HEK293 (cell line): ENCODE data around the gene MMP21.
A peak's percentile ranks its signal among the peaks of the same experiment; 100 is the strongest.

Source experiments
- CTCF ChIA-PET: fragments of 350-600 bp; formaldehyde crosslinking; extraction: SDS; loops from one replicate; lab custom pipeline; 2021; ENCODE audit warnings: antibody characterized with exemption; lab: Yijun Ruan, JAX
- POLR2A ChIA-PET: fragments of 300-600 bp; formaldehyde crosslinking; extraction: SDS; loops from one replicate; lab custom pipeline; 2020; ENCODE audit warnings: antibody characterized with exemption, inconsistent platforms; lab: Yijun Ruan, JAX
- H3K27ac ChIP-seq: fragments of 200-500 bp; sonication (Bioruptor generic); 2 replicates; pipeline ENCODE4 v1.5.1; 2014; ENCODE audit warnings: low read depth, low read length, control low read depth, inconsistent platforms; ENCODE audit errors: extremely low read depth
- H3K36me3 ChIP-seq, 2 experiments: fragments of 200-500 bp in 1 of 2; sonication (Bioruptor generic) in 1 of 2; 1 replicate in 1 of 2; 2 replicates in 1 of 2; pipeline ENCODE4 v1.5.1; 2014 to 2017; ENCODE audit warnings: inconsistent platforms in 2 of 2, low read length in 2 of 2; ENCODE audit not compliant: control insufficient read depth in 2 of 2, insufficient read depth in 1 of 2
- H3K4me1 ChIP-seq: fragments of 200-500 bp; sonication (Bioruptor generic); 2 replicates; pipeline ENCODE4 v1.5.1; 2014; ENCODE audit warnings: mild to moderate bottlenecking, low read length, inconsistent platforms; ENCODE audit not compliant: control insufficient read depth, insufficient read depth
- H3K4me3 ChIP-seq: 2 replicates; pipeline ENCODE4 v1.5.1; 2011; ENCODE audit warnings: low read depth, mild to moderate bottlenecking, control low read depth, low read length, moderate library complexity
- H3K9me3 ChIP-seq: fragments of 200-500 bp; sonication (Bioruptor generic); 2 replicates; pipeline ENCODE4 v1.5.1; 2014; ENCODE audit warnings: low read depth, low read length, inconsistent platforms; ENCODE audit not compliant: control insufficient read depth, insufficient read depth
- ELK4 ChIP-seq: IDR thresholded peaks from 2 replicates; pipeline ENCODE4 v1.6.1; 2011; ENCODE audit warnings: mild to moderate bottlenecking, low read depth, low read length, borderline replicate concordance
- KLF1 ChIP-seq: fragments of 450-650 bp; formaldehyde crosslinking; IDR thresholded peaks from 2 replicates; pipeline ENCODE4 v1.5.1; 2016; ENCODE audit warnings: missing biosample characterization, missing genetic modification characterization
- PRDM6 ChIP-seq: fragments of 450-650 bp; formaldehyde crosslinking; IDR thresholded peaks from 2 replicates; pipeline ENCODE4 v1.5.1; 2017; ENCODE audit warnings: missing biosample characterization, missing genetic modification characterization
- TRIM28 ChIP-seq: IDR thresholded peaks from 2 replicates; pipeline ENCODE4 v1.6.1; 2011; ENCODE audit warnings: low read length, control low read depth, borderline replicate concordance
- YY1 ChIP-seq: fragments of 450-650 bp; formaldehyde crosslinking; IDR thresholded peaks from 2 replicates; pipeline ENCODE4 v1.5.1; 2018; ENCODE audit warnings: missing biosample characterization, missing genetic modification characterization
- ZNF266 ChIP-seq: fragments of 450-650 bp; formaldehyde crosslinking; IDR thresholded peaks from 2 replicates; pipeline ENCODE4 v1.5.1; 2016; ENCODE audit warnings: missing biosample characterization, missing genetic modification characterization, low read depth
- ZNF449 ChIP-seq: fragments of 450-650 bp; formaldehyde crosslinking; IDR thresholded peaks from 2 replicates; pipeline ENCODE4 v1.5.1; 2017; ENCODE audit warnings: missing biosample characterization, mild to moderate bottlenecking, missing genetic modification characterization, moderate library complexity
- ZNF488 ChIP-seq: fragments of 450-650 bp; formaldehyde crosslinking; IDR thresholded peaks from 2 replicates; pipeline ENCODE4 v1.5.1; 2016; ENCODE audit warnings: missing biosample characterization, missing genetic modification characterization
- ZNF610 ChIP-seq: fragments of 450-650 bp; formaldehyde crosslinking; IDR thresholded peaks from 2 replicates; pipeline ENCODE4 v1.5.1; 2016; ENCODE audit warnings: missing biosample characterization, missing genetic modification characterization, borderline replicate concordance
- ZNF830 ChIP-seq: fragments of 450-650 bp; IDR thresholded peaks from 2 replicates; pipeline ENCODE4 v1.5.0; 2018; ENCODE audit warnings: missing biosample characterization, missing genetic modification characterization, low read depth, mild to moderate bottlenecking, moderate library complexity
- ZNF843 ChIP-seq: fragments of 450-650 bp; formaldehyde crosslinking; IDR thresholded peaks from 2 replicates; pipeline ENCODE4 v1.5.1; 2016; ENCODE audit warnings: missing biosample characterization, missing genetic modification characterization

The MMP21 gene

GRCh38 chr10:125817337-125817946 is 41.8 kb upstream of the MMP21 start:
- H3K4me3 ChIP-seq = no peak overlapping the region
- H3K9me3 ChIP-seq = no peaks in the 10 kb centered on the region
- ChIA-PET CTCF (no interaction called here), POLR2A (interaction anchor here (1.2 kb wide), 1 partner anchor 9 kb away, joined by 4 read pairs; no protein-coding TSS in a partner anchor)
- H3K36me3 ChIP-seq = peaks cover 9 to 36% of the 10 kb centered on the region in 2 experiments
- no peaks in the 10 kb centered on the region for H3K4me1 ChIP-seq
- TF ChIP-seq YY1 (tag by site-specific recombination) (no peak), ZNF610 (tag by site-specific recombination) (no peak), ZNF843 (tag by site-specific recombination) (no peak)
- H3K27ac ChIP-seq = no peak overlapping the region

- Histone ChIP-seq H3K4me3 (no peak overlapping the region), H3K36me3 (peaks cover 13 to 42% of the 10 kb centered on the region in 2 experiments), H3K9me3 (no peaks in the 10 kb centered on the region)
- CTCF ChIA-PET = no interaction called here
- TF ChIP-seq ZNF449 (tag by site-specific recombination) (no peak), KLF1 (no peak)
- TF ChIP-seq, all 188 proteins: peak for 0
- Histone ChIP-seq H3K4me1 (no peaks in the 10 kb centered on the region), H3K27ac (no peak overlapping the region)
- POLR2A ChIA-PET = interaction anchor here (0.6 to 1.2 kb wide), 2 partner anchors 8 to 66 kb away, joined by 3 to 4 read pairs; no protein-coding TSS in a partner anchor
These were observed 40.9 kb upstream of the MMP21 start for GRCh38 chr10:125816548-125816947.

- H3K4me1 ChIP-seq = no peaks in the 10 kb centered on the region
- peaks cover 16 to 48% of the 10 kb centered on the region in 2 experiments for H3K36me3 ChIP-seq
- H3K9me3 ChIP-seq = no peaks in the 10 kb centered on the region
- TF ChIP-seq TRIM28 (no peak), ELK4 (no peak), ZNF266 (tag by site-specific recombination) (no peak), ZNF830 (tag by site-specific recombination) (no peak)
- no peak overlapping the region for H3K4me3 ChIP-seq
- ChIA-PET POLR2A (no interaction called here), CTCF (no interaction called here)
- H3K27ac ChIP-seq = no peak overlapping the region
These were observed 40.1 kb upstream of the MMP21 start for GRCh38 chr10:125815764-125816163.

- Histone ChIP-seq H3K36me3 (peaks cover 24 to 79% of the 10 kb centered on the region in 2 experiments), H3K27ac (no peak overlapping the region), H3K4me1 (no peaks in the 10 kb centered on the region), H3K9me3 (no peaks in the 10 kb centered on the region), H3K4me3 (no peak overlapping the region)
- POLR2A ChIA-PET = no interaction called here
- peak; percentile 30; the same call in 1 of the 2 replicates for TF ChIP-seq PRDM6 (tag by site-specific recombination)
- TF ChIP-seq ZNF488 = no peak
- CTCF ChIA-PET = no interaction called here
These were observed 36.6 kb upstream of the MMP21 start for GRCh38 chr10:125812128-125812750.
